ENCODE data around the gene ALMS1.
A peak's percentile ranks its signal among the peaks of the same experiment; 100 is the strongest.

The ALMS1 gene

GRCh38 chr2:73359915-73360697 is 25.5 kb upstream of the ALMS1 start:
- DNase-seq = peak in 1 of 2 donors; percentile 14
- Histone ChIP-seq H2BK120ac (ENCODE audit: insufficient read depth, low read length, poor library complexity) (no peak overlapping the region), H3K27ac (ENCODE audit: low read depth, low read length) (no peak overlapping the region), H2BK12ac (ENCODE audit: low read length) (no peak overlapping the region), H3K14ac (ENCODE audit: low read length) (no peak overlapping the region), H3K36me3 (ENCODE audit: control insufficient read depth in 1 of 2, insufficient read depth in 2 of 2, low read length in 2 of 2) (no peaks in the 10 kb centered on the region), H3K27me3 (ENCODE audit: insufficient read depth, low read length) (no peaks in the 10 kb centered on the region), H2AK5ac (ENCODE audit: low read length) (no peak overlapping the region), H3K9me3 (ENCODE audit: insufficient read depth, low read depth, low read length) (no peaks in the 10 kb centered on the region), H2BK5ac (ENCODE audit: low read depth, low read length, poor library complexity) (no peak overlapping the region), H3K9ac (ENCODE audit: low read length) (no peak overlapping the region), H3K4me3 (ENCODE audit: low read depth, low read length) (no peak overlapping the region), H3K79me2 (ENCODE audit: control insufficient read depth, insufficient read depth, low read length, poor library complexity) (no peaks in the 10 kb centered on the region), H3K4me1 (ENCODE audit: control insufficient read depth in 1 of 2, insufficient read depth in 2 of 2, low read length in 2 of 2) (no peaks in the 10 kb centered on the region), H4K12ac (ENCODE audit: low read depth, low read length) (no peak overlapping the region), H4K8ac (ENCODE audit: low read depth, low read length) (no peak overlapping the region), H3K79me1 (ENCODE audit: low read length) (no peaks in the 10 kb centered on the region), H3K4ac (ENCODE audit: low read depth, low read length) (no peak overlapping the region), H4K91ac (ENCODE audit: low read depth, low read length) (no peak overlapping the region), H3K23ac (ENCODE audit: low read length) (no peak overlapping the region), H3K18ac (ENCODE audit: low read length) (no peak overlapping the region), H2AFZ (ENCODE audit: insufficient read depth, low read length, poor library complexity) (no peak overlapping the region), H3K4me2 (ENCODE audit: low read length) (no peak overlapping the region)
- no CpG with 5 or more reads among the region's 2 CpGs for WGBS (ENCODE audit: extremely low coverage, insufficient coverage, insufficient read length)

- Histone ChIP-seq H3K18ac (ENCODE audit: low read length) (no peak overlapping the region), H3K4ac (ENCODE audit: low read depth, low read length) (no peak overlapping the region), H4K91ac (ENCODE audit: low read depth, low read length) (no peak overlapping the region), H3K9me3 (ENCODE audit: insufficient read depth, low read depth, low read length) (no peaks in the 10 kb centered on the region), H2AFZ (ENCODE audit: insufficient read depth, low read length, poor library complexity) (no peak overlapping the region), H3K4me3 (ENCODE audit: low read depth, low read length) (no peak overlapping the region), H3K27ac (ENCODE audit: low read depth, low read length) (no peak overlapping the region), H3K4me1 (ENCODE audit: control insufficient read depth in 1 of 2, insufficient read depth in 2 of 2, low read length in 2 of 2) (no peaks in the 10 kb centered on the region), H3K14ac (ENCODE audit: low read length) (no peak overlapping the region), H2BK120ac (ENCODE audit: insufficient read depth, low read length, poor library complexity) (no peak overlapping the region), H4K8ac (ENCODE audit: low read depth, low read length) (no peak overlapping the region), H2BK5ac (ENCODE audit: low read depth, low read length, poor library complexity) (no peak overlapping the region), H3K23ac (ENCODE audit: low read length) (no peak overlapping the region), H3K9ac (ENCODE audit: low read length) (no peak overlapping the region), H3K36me3 (ENCODE audit: control insufficient read depth in 1 of 2, insufficient read depth in 2 of 2, low read length in 2 of 2) (no peaks in the 10 kb centered on the region), H3K79me1 (ENCODE audit: low read length) (no peaks in the 10 kb centered on the region), H2AK5ac (ENCODE audit: low read length) (no peak overlapping the region), H4K12ac (ENCODE audit: low read depth, low read length) (no peak overlapping the region), H2BK12ac (ENCODE audit: low read length) (no peak overlapping the region), H3K27me3 (ENCODE audit: insufficient read depth, low read length) (no peaks in the 10 kb centered on the region), H3K4me2 (ENCODE audit: low read length) (no peak overlapping the region), H3K79me2 (ENCODE audit: control insufficient read depth, insufficient read depth, low read length, poor library complexity) (no peaks in the 10 kb centered on the region)
- no peak for DNase-seq
- WGBS (ENCODE audit: extremely low coverage, insufficient coverage, insufficient read length) = no CpG with 5 or more reads among the region's 1 CpG
Observed at GRCh38 chr2:73366060-73366459, 19.6 kb upstream of the ALMS1 start.

- Histone ChIP-seq H2BK12ac (ENCODE audit: low read length) (no peak overlapping the region), H3K9ac (ENCODE audit: low read length) (no peak overlapping the region), H3K4me1 (ENCODE audit: control insufficient read depth in 1 of 2, insufficient read depth in 2 of 2, low read length in 2 of 2) (no peaks in the 10 kb centered on the region), H3K4me3 (ENCODE audit: low read depth, low read length) (no peak overlapping the region), H2AFZ (ENCODE audit: insufficient read depth, low read length, poor library complexity) (no peak overlapping the region), H3K23ac (ENCODE audit: low read length) (no peak overlapping the region), H4K12ac (ENCODE audit: low read depth, low read length) (no peak overlapping the region), H4K91ac (ENCODE audit: low read depth, low read length) (no peak overlapping the region), H3K79me2 (ENCODE audit: control insufficient read depth, insufficient read depth, low read length, poor library complexity) (no peaks in the 10 kb centered on the region), H3K9me3 (ENCODE audit: insufficient read depth, low read depth, low read length) (no peaks in the 10 kb centered on the region), H3K14ac (ENCODE audit: low read length) (no peak overlapping the region), H3K27ac (ENCODE audit: low read depth, low read length) (no peak overlapping the region), H3K36me3 (ENCODE audit: control insufficient read depth in 1 of 2, insufficient read depth in 2 of 2, low read length in 2 of 2) (no peaks in the 10 kb centered on the region), H2BK5ac (ENCODE audit: low read depth, low read length, poor library complexity) (no peak overlapping the region), H2AK5ac (ENCODE audit: low read length) (no peak overlapping the region), H3K4me2 (ENCODE audit: low read length) (no peak overlapping the region), H3K27me3 (ENCODE audit: insufficient read depth, low read length) (no peaks in the 10 kb centered on the region), H3K4ac (ENCODE audit: low read depth, low read length) (no peak overlapping the region), H4K8ac (ENCODE audit: low read depth, low read length) (no peak overlapping the region), H3K18ac (ENCODE audit: low read length) (no peak overlapping the region), H2BK120ac (ENCODE audit: insufficient read depth, low read length, poor library complexity) (no peak overlapping the region), H3K79me1 (ENCODE audit: low read length) (no peaks in the 10 kb centered on the region)
- no CpG with 5 or more reads among the region's 2 CpGs for WGBS (ENCODE audit: extremely low coverage, insufficient coverage, insufficient read length)
- no peak for DNase-seq
Observed at GRCh38 chr2:73368781-73369180, 16.9 kb upstream of the ALMS1 start.

GRCh38 chr2:73370348-73370747 is 15.3 kb upstream of the ALMS1 start:
- H2AK5ac ChIP-seq (ENCODE audit: low read length) = no peak overlapping the region
- H3K14ac ChIP-seq (ENCODE audit: low read length) = no peak overlapping the region
- no CpG with 5 or more reads among the region's 3 CpGs for WGBS (ENCODE audit: extremely low coverage, insufficient coverage, insufficient read length)
- no peak for DNase-seq
- no peak overlapping the region for H4K91ac ChIP-seq (ENCODE audit: low read depth, low read length)
- H3K18ac ChIP-seq (ENCODE audit: low read length) = no peak overlapping the region
- H2BK120ac ChIP-seq (ENCODE audit: insufficient read depth, low read length, poor library complexity) = no peak overlapping the region
- H3K4ac ChIP-seq (ENCODE audit: low read depth, low read length) = no peak overlapping the region
- H3K4me3 ChIP-seq (ENCODE audit: low read depth, low read length) = no peak overlapping the region
- H2BK5ac ChIP-seq (ENCODE audit: low read depth, low read length, poor library complexity) = no peak overlapping the region
- no peaks in the 10 kb centered on the region for H3K9me3 ChIP-seq (ENCODE audit: insufficient read depth, low read depth, low read length)
- no peak overlapping the region for H3K27ac ChIP-seq (ENCODE audit: low read depth, low read length)
- no peaks in the 10 kb centered on the region for H3K79me1 ChIP-seq (ENCODE audit: low read length)
- H2AFZ ChIP-seq (ENCODE audit: insufficient read depth, low read length, poor library complexity) = no peak overlapping the region
- no peaks in the 10 kb centered on the region for H3K79me2 ChIP-seq (ENCODE audit: control insufficient read depth, insufficient read depth, low read length, poor library complexity)
- H3K4me2 ChIP-seq (ENCODE audit: low read length) = no peak overlapping the region
- no peak overlapping the region for H3K23ac ChIP-seq (ENCODE audit: low read length)
- no peak overlapping the region for H4K8ac ChIP-seq (ENCODE audit: low read depth, low read length)
- H3K4me1 ChIP-seq (ENCODE audit: control insufficient read depth in 1 of 2, insufficient read depth in 2 of 2, low read length in 2 of 2) = no peaks in the 10 kb centered on the region
- H2BK12ac ChIP-seq (ENCODE audit: low read length) = no peak overlapping the region
- no peak overlapping the region for H4K12ac ChIP-seq (ENCODE audit: low read depth, low read length)
- H3K9ac ChIP-seq (ENCODE audit: low read length) = no peak overlapping the region
- no peaks in the 10 kb centered on the region for H3K36me3 ChIP-seq (ENCODE audit: control insufficient read depth in 1 of 2, insufficient read depth in 2 of 2, low read length in 2 of 2)
- H3K27me3 ChIP-seq (ENCODE audit: insufficient read depth, low read length) = no peaks in the 10 kb centered on the region

Data from trophoblast cell (in vitro differentiated cells and primary cell).